HL-60 (cell line): ENCODE data around the gene GNG12.

Experiments
- DNase-seq, 2 experiments: peaks; one replicate each; pipeline ENCODE4 v3.0.0-alpha.2; 2010 to 2020; ENCODE audit warnings: low read depth in 1 of 2, low spot score in 1 of 2
- H3K27ac ChIP-seq: fragments of 250-450 bp; sonication (Bioruptor Pico); replicated peaks from 2 replicates; pipeline ENCODE4 v1.5.1; 2020; ENCODE audit warnings: mild to moderate bottlenecking, moderate library complexity
- H3K27me3 ChIP-seq: fragments of 250-450 bp; sonication (Bioruptor Pico); 2 replicates; pipeline ENCODE4 v1.5.1; 2021; ENCODE audit warnings: mild to moderate bottlenecking, moderate library complexity; ENCODE audit not compliant: insufficient read depth, poor library complexity, severe bottlenecking
- H3K4me3 ChIP-seq: replicated peaks from 2 replicates; pipeline ENCODE4 v1.5.1; 2011; ENCODE audit warnings: mild to moderate bottlenecking, control low read depth, low read length; ENCODE audit not compliant: insufficient read depth
- GABPA ChIP-seq: IDR thresholded peaks from 2 replicates; pipeline ENCODE4 v1.6.1; 2012; ENCODE audit warnings: low read depth
- POLR2AphosphoS5 ChIP-seq: IDR thresholded peaks from 2 replicates; pipeline ENCODE4 v1.6.1; 2012; ENCODE audit warnings: low read depth
- SPI1 ChIP-seq: IDR thresholded peaks from 2 replicates; pipeline ENCODE4 v1.6.1; 2012; ENCODE audit warnings: low read depth, mild to moderate bottlenecking, borderline replicate concordance
- TF ChIP-seq, protein P1 (sequence below): IDR thresholded peaks from one replicate; pipeline ENCODE4 v1.5.1; 2011; ENCODE audit warnings: low read length, control low read depth, inconsistent platforms; ENCODE audit not compliant: insufficient read depth
- TF ChIP-seq, protein P2 (sequence below): IDR thresholded peaks from 2 replicates; pipeline ENCODE4 v1.6.1; 2012; ENCODE audit warnings: low read depth; ENCODE audit not compliant: insufficient replicate concordance

The GNG12 gene

DNA sequence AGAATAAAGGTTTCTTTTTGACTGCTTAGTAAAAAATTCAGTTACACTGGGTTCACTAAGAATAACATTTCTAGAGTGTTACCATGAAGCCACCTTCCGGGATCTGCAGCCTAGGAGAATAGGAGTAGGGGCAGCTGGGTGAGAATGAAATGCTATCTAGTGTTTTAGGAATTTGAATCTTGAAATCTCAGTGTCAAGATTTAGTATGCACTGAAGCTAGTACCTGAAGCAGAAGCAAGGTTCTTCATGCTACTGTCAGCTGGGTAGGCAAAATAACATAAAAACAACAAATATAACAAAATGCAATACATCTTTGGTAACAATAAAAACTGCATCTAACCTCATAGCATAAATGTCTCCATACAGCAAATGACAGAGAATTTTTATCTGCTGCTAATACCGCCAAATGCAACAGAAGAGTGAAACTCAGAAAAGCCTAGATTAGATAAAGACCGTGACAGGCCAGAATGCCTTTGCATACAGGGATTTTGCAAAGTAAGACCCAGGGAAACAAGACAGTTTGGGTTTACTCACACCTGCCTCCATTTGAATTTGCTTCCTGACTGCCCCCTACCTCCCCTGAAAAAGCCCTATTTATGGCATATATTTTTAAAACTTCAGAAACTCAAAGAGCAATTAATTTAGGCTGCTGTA is 90.1 kb downstream of the GNG12 start:
- H3K27ac ChIP-seq, result no peak overlapping the region
- H3K27me3 ChIP-seq, result no peaks in the 10 kb centered on the region
- no peak for TF ChIP-seq GABPA
- TF ChIP-seq, protein P1, sequence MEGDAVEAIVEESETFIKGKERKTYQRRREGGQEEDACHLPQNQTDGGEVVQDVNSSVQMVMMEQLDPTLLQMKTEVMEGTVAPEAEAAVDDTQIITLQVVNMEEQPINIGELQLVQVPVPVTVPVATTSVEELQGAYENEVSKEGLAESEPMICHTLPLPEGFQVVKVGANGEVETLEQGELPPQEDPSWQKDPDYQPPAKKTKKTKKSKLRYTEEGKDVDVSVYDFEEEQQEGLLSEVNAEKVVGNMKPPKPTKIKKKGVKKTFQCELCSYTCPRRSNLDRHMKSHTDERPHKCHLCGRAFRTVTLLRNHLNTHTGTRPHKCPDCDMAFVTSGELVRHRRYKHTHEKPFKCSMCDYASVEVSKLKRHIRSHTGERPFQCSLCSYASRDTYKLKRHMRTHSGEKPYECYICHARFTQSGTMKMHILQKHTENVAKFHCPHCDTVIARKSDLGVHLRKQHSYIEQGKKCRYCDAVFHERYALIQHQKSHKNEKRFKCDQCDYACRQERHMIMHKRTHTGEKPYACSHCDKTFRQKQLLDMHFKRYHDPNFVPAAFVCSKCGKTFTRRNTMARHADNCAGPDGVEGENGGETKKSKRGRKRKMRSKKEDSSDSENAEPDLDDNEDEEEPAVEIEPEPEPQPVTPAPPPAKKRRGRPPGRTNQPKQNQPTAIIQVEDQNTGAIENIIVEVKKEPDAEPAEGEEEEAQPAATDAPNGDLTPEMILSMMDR, result no peak
- TF ChIP-seq POLR2AphosphoS5, result no peak
- no peak for TF ChIP-seq SPI1
- TF ChIP-seq, protein P2, sequence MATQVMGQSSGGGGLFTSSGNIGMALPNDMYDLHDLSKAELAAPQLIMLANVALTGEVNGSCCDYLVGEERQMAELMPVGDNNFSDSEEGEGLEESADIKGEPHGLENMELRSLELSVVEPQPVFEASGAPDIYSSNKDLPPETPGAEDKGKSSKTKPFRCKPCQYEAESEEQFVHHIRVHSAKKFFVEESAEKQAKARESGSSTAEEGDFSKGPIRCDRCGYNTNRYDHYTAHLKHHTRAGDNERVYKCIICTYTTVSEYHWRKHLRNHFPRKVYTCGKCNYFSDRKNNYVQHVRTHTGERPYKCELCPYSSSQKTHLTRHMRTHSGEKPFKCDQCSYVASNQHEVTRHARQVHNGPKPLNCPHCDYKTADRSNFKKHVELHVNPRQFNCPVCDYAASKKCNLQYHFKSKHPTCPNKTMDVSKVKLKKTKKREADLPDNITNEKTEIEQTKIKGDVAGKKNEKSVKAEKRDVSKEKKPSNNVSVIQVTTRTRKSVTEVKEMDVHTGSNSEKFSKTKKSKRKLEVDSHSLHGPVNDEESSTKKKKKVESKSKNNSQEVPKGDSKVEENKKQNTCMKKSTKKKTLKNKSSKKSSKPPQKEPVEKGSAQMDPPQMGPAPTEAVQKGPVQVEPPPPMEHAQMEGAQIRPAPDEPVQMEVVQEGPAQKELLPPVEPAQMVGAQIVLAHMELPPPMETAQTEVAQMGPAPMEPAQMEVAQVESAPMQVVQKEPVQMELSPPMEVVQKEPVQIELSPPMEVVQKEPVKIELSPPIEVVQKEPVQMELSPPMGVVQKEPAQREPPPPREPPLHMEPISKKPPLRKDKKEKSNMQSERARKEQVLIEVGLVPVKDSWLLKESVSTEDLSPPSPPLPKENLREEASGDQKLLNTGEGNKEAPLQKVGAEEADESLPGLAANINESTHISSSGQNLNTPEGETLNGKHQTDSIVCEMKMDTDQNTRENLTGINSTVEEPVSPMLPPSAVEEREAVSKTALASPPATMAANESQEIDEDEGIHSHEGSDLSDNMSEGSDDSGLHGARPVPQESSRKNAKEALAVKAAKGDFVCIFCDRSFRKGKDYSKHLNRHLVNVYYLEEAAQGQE, result no peak
- no peak overlapping the region for H3K4me3 ChIP-seq
- DNase-seq, result no peak

DNA sequence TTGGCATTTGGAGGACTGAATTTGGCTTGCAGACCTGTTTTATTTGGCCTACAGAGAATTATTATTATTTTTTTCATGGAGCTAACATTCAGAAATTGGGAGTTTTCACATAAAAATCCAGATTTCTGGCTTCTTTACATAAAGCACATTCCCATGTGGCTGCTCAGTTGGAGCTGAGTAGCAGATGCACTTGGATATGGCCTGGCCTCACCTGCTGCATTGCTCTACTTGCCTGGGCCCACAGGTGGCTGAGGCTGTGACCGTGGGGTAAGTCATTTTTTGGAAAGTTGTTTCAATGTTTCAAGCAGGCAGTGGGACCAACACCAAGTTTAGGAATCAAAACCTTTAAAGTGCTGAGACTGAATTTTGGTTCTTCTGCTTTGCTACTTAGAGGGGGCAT is 91.5 kb downstream of the GNG12 start:
- Histone ChIP-seq H3K27me3 (no peaks in the 10 kb centered on the region), H3K4me3 (no peak overlapping the region), H3K27ac (no peak overlapping the region)
- no peak for TF ChIP-seq POLR2AphosphoS5
- TF ChIP-seq GABPA, result no peak
- TF ChIP-seq SPI1, result no peak
- TF ChIP-seq, protein P1, result no peak
- TF ChIP-seq, protein P2, result no peak
- DNase-seq, result no peak

DNA sequence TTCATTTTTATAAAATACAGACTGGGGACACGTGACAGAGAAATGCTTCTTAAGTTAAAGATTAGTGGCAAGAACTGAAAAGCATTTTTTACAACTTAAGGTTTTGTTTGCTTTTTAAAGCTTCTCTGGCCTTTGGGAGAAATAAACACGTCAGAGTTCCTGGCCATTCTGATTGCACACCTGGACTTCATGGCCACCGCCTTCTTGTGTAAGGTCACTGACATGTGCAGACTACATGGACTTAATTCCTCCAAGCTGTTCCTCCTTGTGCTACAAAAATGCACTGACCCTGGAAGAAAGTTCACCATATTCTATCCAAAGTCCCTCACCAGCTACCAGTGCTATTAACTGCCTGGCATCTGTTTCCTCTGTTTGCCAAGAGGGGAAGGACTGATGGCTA is 92.1 kb downstream of the GNG12 start:
- Histone ChIP-seq H3K27ac (no peak overlapping the region), H3K4me3 (no peak overlapping the region), H3K27me3 (no peaks in the 10 kb centered on the region)
- no peak for DNase-seq
- TF ChIP-seq GABPA (no peak), SPI1 (no peak), POLR2AphosphoS5 (no peak)
- TF ChIP-seq, protein P2, result no peak
- TF ChIP-seq, protein P1, result no peak
